ENCODE results near the gene ERGIC1. TPM values are rescaled to one million over a fixed set of nuclear protein-coding genes. Genes with fewer than 3 reads are reported as not detected.

ERGIC1 gene
- total and polyA plus RNA-seq, 2 of the 13 experiments (the other 11 are each of a cell fraction or from before 2014, with no cell fraction given), result 78.5 to 184 TPM

DNA sequence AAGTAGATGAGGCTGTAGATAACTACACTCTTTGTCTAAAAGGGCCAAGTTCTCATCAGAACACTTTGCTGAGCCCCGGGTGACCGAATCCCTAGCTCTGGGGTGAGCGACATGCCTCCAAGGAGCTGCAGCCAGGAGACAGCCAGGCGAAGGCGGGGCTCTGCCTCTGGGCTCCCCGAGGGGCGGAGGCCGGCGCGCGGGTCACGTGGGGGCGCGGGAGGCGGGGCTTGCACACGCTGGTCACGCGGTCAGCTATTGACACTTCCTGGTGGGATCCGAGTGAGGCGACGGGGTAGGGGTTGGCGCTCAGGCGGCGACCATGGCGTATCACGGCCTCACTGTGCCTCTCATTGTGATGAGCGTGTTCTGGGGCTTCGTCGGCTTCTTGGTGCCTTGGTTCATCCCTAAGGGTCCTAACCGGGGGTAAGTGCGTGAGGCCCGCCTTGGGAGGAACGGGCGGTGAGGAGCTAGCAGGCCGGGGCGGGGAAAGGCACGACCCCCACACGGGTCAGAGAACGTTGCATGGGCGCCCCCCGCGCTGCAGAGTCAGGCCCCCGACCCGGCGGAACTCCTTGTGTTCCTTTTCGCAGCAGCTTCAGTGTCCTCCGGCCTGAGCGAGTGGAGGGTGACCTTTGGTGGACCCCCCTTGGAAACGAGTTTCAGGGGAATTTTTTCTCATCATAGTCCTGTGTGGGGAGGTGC lies 149.6 kb downstream of the ERGIC1 start, which contains the start of gene ATP6V0E1 (continued):
- TF ChIP-seq TGIF2 (CRISPR knock-in tag; IDR thresholded peaks at IDR 0.05) (peak; percentile 88), ZNF510 (CRISPR knock-in tag; IDR thresholded peaks at IDR 0.05; ENCODE audit: low read depth) (no peak), REL (CRISPR knock-in tag; conservative IDR thresholded peaks at IDR 0.05) (no peak), ZNF839 (CRISPR knock-in tag; IDR thresholded peaks at IDR 0.05; ENCODE audit: borderline replicate concordance) (0 out of 2 replicates have a peak, but pooled peaks have one; percentile 70), PHF20 (CRISPR knock-in tag; IDR thresholded peaks at IDR 0.05) (peak; percentile 66), NCOA1 (CRISPR knock-in tag; IDR thresholded peaks at IDR 0.05) (no peak), KLF6 (CRISPR knock-in tag; IDR thresholded peaks at IDR 0.05) (no peak), IRF2 (CRISPR knock-in tag; IDR thresholded peaks at IDR 0.05) (peak; percentile 22; the same call in 1 of the 2 replicates), ARHGAP35 (CRISPR knock-in tag; IDR thresholded peaks at IDR 0.05; ENCODE audit: borderline replicate concordance) (peak; percentile 21), TCF12 (IDR thresholded peaks at IDR 0.05) (no peak), TCF12 (CRISPR knock-in tag; IDR thresholded peaks at IDR 0.05) (no peak), ZNF101 (CRISPR knock-in tag; IDR thresholded peaks at IDR 0.05; ENCODE audit: borderline replicate concordance, low read depth) (no peak), ZNF792 (CRISPR knock-in tag; IDR thresholded peaks at IDR 0.05) (no peak)
- TF ChIP-seq, protein P1, sequence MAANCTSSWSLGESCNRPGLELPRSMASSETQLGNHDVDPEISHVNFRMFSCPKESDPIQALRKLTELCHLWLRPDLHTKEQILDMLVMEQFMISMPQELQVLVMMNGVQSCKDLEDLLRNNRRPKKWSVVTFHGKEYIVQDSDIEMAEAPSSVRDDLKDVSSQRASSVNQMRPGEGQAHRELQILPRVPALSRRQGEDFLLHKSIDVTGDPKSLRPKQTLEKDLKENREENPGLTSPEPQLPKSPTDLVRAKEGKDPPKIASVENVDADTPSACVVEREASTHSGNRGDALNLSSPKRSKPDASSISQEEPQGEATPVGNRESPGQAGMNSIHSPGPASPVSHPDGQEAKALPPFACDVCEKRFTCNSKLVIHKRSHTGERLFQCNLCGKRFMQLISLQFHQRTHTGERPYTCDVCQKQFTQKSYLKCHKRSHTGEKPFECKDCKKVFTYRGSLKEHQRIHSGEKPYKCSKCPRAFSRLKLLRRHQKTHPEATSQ (CRISPR knock-in tag; IDR thresholded peaks at IDR 0.05; ENCODE audit: borderline replicate concordance), result no peak
- TF ChIP-seq, protein P2, sequence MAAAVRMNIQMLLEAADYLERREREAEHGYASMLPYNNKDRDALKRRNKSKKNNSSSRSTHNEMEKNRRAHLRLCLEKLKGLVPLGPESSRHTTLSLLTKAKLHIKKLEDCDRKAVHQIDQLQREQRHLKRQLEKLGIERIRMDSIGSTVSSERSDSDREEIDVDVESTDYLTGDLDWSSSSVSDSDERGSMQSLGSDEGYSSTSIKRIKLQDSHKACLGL (CRISPR knock-in tag; IDR thresholded peaks at IDR 0.05), result peak; percentile 42; the same call in 1 of the 2 replicates
- TF ChIP-seq, protein P3, sequence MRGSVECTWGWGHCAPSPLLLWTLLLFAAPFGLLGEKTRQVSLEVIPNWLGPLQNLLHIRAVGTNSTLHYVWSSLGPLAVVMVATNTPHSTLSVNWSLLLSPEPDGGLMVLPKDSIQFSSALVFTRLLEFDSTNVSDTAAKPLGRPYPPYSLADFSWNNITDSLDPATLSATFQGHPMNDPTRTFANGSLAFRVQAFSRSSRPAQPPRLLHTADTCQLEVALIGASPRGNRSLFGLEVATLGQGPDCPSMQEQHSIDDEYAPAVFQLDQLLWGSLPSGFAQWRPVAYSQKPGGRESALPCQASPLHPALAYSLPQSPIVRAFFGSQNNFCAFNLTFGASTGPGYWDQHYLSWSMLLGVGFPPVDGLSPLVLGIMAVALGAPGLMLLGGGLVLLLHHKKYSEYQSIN (CRISPR knock-in tag; IDR thresholded peaks at IDR 0.05; ENCODE audit: borderline replicate concordance), result no peak
- TF ChIP-seq, protein P4, sequence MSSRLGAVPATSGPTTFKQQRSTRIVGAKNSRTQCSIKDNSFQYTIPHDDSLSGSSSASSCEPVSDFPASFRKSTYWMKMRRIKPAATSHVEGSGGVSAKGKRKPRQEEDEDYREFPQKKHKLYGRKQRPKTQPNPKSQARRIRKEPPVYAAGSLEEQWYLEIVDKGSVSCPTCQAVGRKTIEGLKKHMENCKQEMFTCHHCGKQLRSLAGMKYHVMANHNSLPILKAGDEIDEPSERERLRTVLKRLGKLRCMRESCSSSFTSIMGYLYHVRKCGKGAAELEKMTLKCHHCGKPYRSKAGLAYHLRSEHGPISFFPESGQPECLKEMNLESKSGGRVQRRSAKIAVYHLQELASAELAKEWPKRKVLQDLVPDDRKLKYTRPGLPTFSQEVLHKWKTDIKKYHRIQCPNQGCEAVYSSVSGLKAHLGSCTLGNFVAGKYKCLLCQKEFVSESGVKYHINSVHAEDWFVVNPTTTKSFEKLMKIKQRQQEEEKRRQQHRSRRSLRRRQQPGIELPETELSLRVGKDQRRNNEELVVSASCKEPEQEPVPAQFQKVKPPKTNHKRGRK (CRISPR knock-in tag; IDR thresholded peaks at IDR 0.05), result no peak
- TF ChIP-seq, protein P5, sequence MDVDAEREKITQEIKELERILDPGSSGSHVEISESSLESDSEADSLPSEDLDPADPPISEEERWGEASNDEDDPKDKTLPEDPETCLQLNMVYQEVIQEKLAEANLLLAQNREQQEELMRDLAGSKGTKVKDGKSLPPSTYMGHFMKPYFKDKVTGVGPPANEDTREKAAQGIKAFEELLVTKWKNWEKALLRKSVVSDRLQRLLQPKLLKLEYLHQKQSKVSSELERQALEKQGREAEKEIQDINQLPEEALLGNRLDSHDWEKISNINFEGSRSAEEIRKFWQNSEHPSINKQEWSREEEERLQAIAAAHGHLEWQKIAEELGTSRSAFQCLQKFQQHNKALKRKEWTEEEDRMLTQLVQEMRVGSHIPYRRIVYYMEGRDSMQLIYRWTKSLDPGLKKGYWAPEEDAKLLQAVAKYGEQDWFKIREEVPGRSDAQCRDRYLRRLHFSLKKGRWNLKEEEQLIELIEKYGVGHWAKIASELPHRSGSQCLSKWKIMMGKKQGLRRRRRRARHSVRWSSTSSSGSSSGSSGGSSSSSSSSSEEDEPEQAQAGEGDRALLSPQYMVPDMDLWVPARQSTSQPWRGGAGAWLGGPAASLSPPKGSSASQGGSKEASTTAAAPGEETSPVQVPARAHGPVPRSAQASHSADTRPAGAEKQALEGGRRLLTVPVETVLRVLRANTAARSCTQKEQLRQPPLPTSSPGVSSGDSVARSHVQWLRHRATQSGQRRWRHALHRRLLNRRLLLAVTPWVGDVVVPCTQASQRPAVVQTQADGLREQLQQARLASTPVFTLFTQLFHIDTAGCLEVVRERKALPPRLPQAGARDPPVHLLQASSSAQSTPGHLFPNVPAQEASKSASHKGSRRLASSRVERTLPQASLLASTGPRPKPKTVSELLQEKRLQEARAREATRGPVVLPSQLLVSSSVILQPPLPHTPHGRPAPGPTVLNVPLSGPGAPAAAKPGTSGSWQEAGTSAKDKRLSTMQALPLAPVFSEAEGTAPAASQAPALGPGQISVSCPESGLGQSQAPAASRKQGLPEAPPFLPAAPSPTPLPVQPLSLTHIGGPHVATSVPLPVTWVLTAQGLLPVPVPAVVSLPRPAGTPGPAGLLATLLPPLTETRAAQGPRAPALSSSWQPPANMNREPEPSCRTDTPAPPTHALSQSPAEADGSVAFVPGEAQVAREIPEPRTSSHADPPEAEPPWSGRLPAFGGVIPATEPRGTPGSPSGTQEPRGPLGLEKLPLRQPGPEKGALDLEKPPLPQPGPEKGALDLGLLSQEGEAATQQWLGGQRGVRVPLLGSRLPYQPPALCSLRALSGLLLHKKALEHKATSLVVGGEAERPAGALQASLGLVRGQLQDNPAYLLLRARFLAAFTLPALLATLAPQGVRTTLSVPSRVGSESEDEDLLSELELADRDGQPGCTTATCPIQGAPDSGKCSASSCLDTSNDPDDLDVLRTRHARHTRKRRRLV (CRISPR knock-in tag; IDR thresholded peaks at IDR 0.05), result no peak
